Neural crest cell (in vitro differentiated cells): ENCODE results near the gene OR10X1. TPM values are rescaled to one million over a fixed set of nuclear protein-coding genes. Genes with fewer than 3 reads are reported as not detected.

ENCODE experiments used
- DNase-seq: peaks from one replicate; pipeline ENCODE4 v3.0.0; 2021; ENCODE audit warnings: low read depth, mixed read lengths, low spot score
- H3K27ac Mint-ChIP-seq: one replicate; pipeline ENCODE4 v1.8.0; 2021; ENCODE audit warnings: mild to moderate bottlenecking, mixed read lengths; ENCODE audit not compliant: unreplicated experiment
- H3K27me3 Mint-ChIP-seq: 2 replicates; pipeline ENCODE4 v1.8.0; 2021; ENCODE audit warnings: low read depth, mild to moderate bottlenecking, mixed read lengths
- H3K36me3 Mint-ChIP-seq: 2 replicates; pipeline ENCODE4 v1.8.0; 2021; ENCODE audit warnings: low read depth, mild to moderate bottlenecking, mixed read lengths
- H3K4me1 Mint-ChIP-seq: 2 replicates; pipeline ENCODE4 v1.8.0; 2021; ENCODE audit warnings: mixed read lengths
- H3K4me3 Mint-ChIP-seq: one replicate; pipeline ENCODE4 v1.8.0; 2021; ENCODE audit warnings: mild to moderate bottlenecking, mixed read lengths
- H3K9me3 Mint-ChIP-seq: 2 replicates; pipeline ENCODE4 v1.8.0; 2021; ENCODE audit warnings: mixed read lengths
- CTCF ChIP-seq: fragments of 200-600 bp; sonication (generic); conservative IDR thresholded peaks from 2 replicates; pipeline ENCODE4 v1.5.0; 2021; ENCODE audit warnings: antibody characterized with exemption, mild to moderate bottlenecking
- total RNA-seq: library from RNA; stranded (reverse); gene quantifications from 2 replicates; pipeline ENCODE4 v1.2.1, GENCODE V29; 2021

Gene OR10X1
- total RNA-seq, 1 donor from 2014 or later, result not detected

- H3K4me1 Mint-ChIP-seq, result no peaks in the 10 kb centered on the region
- no peak for DNase-seq
- H3K27ac Mint-ChIP-seq, result no peak overlapping the region
- H3K36me3 Mint-ChIP-seq, result no peaks in the 10 kb centered on the region
- TF ChIP-seq CTCF, result no peak
- peaks cover 4% of the 10 kb centered on the region for H3K9me3 Mint-ChIP-seq
- no peak overlapping the region for H3K4me3 Mint-ChIP-seq
- H3K27me3 Mint-ChIP-seq, result peaks cover 10% of the 10 kb centered on the region
These were observed 7.2 kb upstream of the OR10X1 start for GRCh38 chr1:158586942-158587341.

GRCh38 chr1:158583962-158584361 is 4.3 kb upstream of the OR10X1 start:
- Mint-ChIP-seq H3K27me3 (peaks cover 6% of the 10 kb centered on the region), H3K9me3 (peaks cover 4% of the 10 kb centered on the region), H3K36me3 (no peaks in the 10 kb centered on the region), H3K4me1 (no peaks in the 10 kb centered on the region), H3K4me3 (no peak overlapping the region), H3K27ac (no peak overlapping the region)
- DNase-seq, result no peak
- TF ChIP-seq CTCF, result no peak

- Mint-ChIP-seq H3K36me3 (no peaks in the 10 kb centered on the region), H3K27me3 (peaks cover 22% of the 10 kb centered on the region), H3K4me3 (no peak overlapping the region), H3K9me3 (no peaks in the 10 kb centered on the region), H3K4me1 (no peaks in the 10 kb centered on the region), H3K27ac (no peak overlapping the region)
- no peak for DNase-seq
- no peak for TF ChIP-seq CTCF
These were observed 2.1 kb downstream of the OR10X1 start for GRCh38 chr1:158577561-158577960.

- Mint-ChIP-seq H3K4me3 (no peak overlapping the region), H3K27ac (no peak overlapping the region), H3K36me3 (no peaks in the 10 kb centered on the region), H3K9me3 (peaks cover 3% of the 10 kb centered on the region), H3K27me3 (peaks cover 46% of the 10 kb centered on the region), H3K4me1 (no peaks in the 10 kb centered on the region)
- TF ChIP-seq CTCF, result no peak
- no peak for DNase-seq
These were observed 7.5 kb downstream of the OR10X1 start for GRCh38 chr1:158572226-158572625.

GRCh38 chr1:158570480-158570879 is 9.2 kb downstream of the OR10X1 start, which contains the start of gene OR6P1:
OR6P1 (minus strand) TSS chr1:158570580; CDS start chr1:158563604, 6,976 bp downstream.
- Mint-ChIP-seq H3K27me3 (peaks cover 54% of the 10 kb centered on the region), H3K4me3 (no peak within 1 kb of the TSS), H3K27ac (no peak within 1 kb of the TSS), H3K9me3 (peaks cover 3% of the 10 kb centered on the region), H3K4me1 (no peaks in the 10 kb centered on the region), H3K36me3 (no peaks in the 10 kb centered on the region)
- no peak for TF ChIP-seq CTCF
- no peak for DNase-seq

GRCh38 chr1:158564608-158565007 is 15.1 kb downstream of the OR10X1 start:
- H3K4me3 Mint-ChIP-seq, result no peak overlapping the region
- H3K36me3 Mint-ChIP-seq, result no peaks in the 10 kb centered on the region
- TF ChIP-seq CTCF, result no peak
- peaks cover 32% of the 10 kb centered on the region for H3K27me3 Mint-ChIP-seq
- no peak overlapping the region for H3K27ac Mint-ChIP-seq
- H3K4me1 Mint-ChIP-seq, result no peaks in the 10 kb centered on the region
- H3K9me3 Mint-ChIP-seq, result peaks cover 3% of the 10 kb centered on the region
- no peak for DNase-seq
